HEK293 (cell line): Measurements from ENCODE around the gene PARD3.

Experiments
- CTCF ChIA-PET: fragments of 350-600 bp; formaldehyde crosslinking; extraction: SDS; loops from one replicate; lab custom pipeline; 2021; ENCODE audit warnings: antibody characterized with exemption; lab: Yijun Ruan, JAX
- POLR2A ChIA-PET: fragments of 300-600 bp; formaldehyde crosslinking; extraction: SDS; loops from one replicate; lab custom pipeline; 2020; ENCODE audit warnings: antibody characterized with exemption, inconsistent platforms; lab: Yijun Ruan, JAX
- H3K27ac ChIP-seq: fragments of 200-500 bp; sonication (Bioruptor generic); 2 replicates; pipeline ENCODE4 v1.5.1; 2014; ENCODE audit warnings: low read depth, low read length, control low read depth, inconsistent platforms; ENCODE audit errors: extremely low read depth
- H3K36me3 ChIP-seq, 2 experiments: fragments of 200-500 bp in 1 of 2; sonication (Bioruptor generic) in 1 of 2; 1 replicate in 1 of 2; 2 replicates in 1 of 2; pipeline ENCODE4 v1.5.1; 2014 to 2017; ENCODE audit warnings: inconsistent platforms in 2 of 2, low read length in 2 of 2; ENCODE audit not compliant: control insufficient read depth in 2 of 2, insufficient read depth in 1 of 2
- H3K4me1 ChIP-seq: fragments of 200-500 bp; sonication (Bioruptor generic); 2 replicates; pipeline ENCODE4 v1.5.1; 2014; ENCODE audit warnings: mild to moderate bottlenecking, low read length, inconsistent platforms; ENCODE audit not compliant: control insufficient read depth, insufficient read depth
- H3K4me3 ChIP-seq: 2 replicates; pipeline ENCODE4 v1.5.1; 2011; ENCODE audit warnings: low read depth, mild to moderate bottlenecking, control low read depth, low read length, moderate library complexity
- H3K9me3 ChIP-seq: fragments of 200-500 bp; sonication (Bioruptor generic); 2 replicates; pipeline ENCODE4 v1.5.1; 2014; ENCODE audit warnings: low read depth, low read length, inconsistent platforms; ENCODE audit not compliant: control insufficient read depth, insufficient read depth
- EGR2 ChIP-seq: fragments of 450-650 bp; formaldehyde crosslinking; IDR thresholded peaks from 2 replicates; pipeline ENCODE4 v1.5.1; 2016; ENCODE audit warnings: low read depth, missing biosample characterization, missing genetic modification characterization
- GLIS1 ChIP-seq: fragments of 450-650 bp; formaldehyde crosslinking; IDR thresholded peaks from 2 replicates; pipeline ENCODE4 v1.5.1; 2016; ENCODE audit warnings: missing biosample characterization, missing genetic modification characterization
- GLIS2 ChIP-seq: fragments of 450-650 bp; formaldehyde crosslinking; IDR thresholded peaks from 2 replicates; pipeline ENCODE4 v1.5.1; 2016; ENCODE audit warnings: missing biosample characterization, missing genetic modification characterization
- KLF1 ChIP-seq: fragments of 450-650 bp; formaldehyde crosslinking; IDR thresholded peaks from 2 replicates; pipeline ENCODE4 v1.5.1; 2016; ENCODE audit warnings: missing biosample characterization, missing genetic modification characterization
- OSR2 ChIP-seq: fragments of 450-650 bp; formaldehyde crosslinking; IDR thresholded peaks from 2 replicates; pipeline ENCODE4 v1.5.1; 2016; ENCODE audit warnings: missing biosample characterization, missing genetic modification characterization
- PRDM1 ChIP-seq: fragments of 450-650 bp; formaldehyde crosslinking; IDR thresholded peaks from 2 replicates; pipeline ENCODE4; 2016; ENCODE audit warnings: missing biosample characterization, missing genetic modification characterization
- SP7 ChIP-seq: fragments of 450-650 bp; formaldehyde crosslinking; IDR thresholded peaks from 2 replicates; pipeline ENCODE4 v1.5.1; 2016; ENCODE audit warnings: missing biosample characterization, missing genetic modification characterization
- TRIM28 ChIP-seq: IDR thresholded peaks from 2 replicates; pipeline ENCODE4 v1.6.1; 2011; ENCODE audit warnings: low read length, control low read depth, borderline replicate concordance
- ZEB2 ChIP-seq: fragments of 450-650 bp; formaldehyde crosslinking; IDR thresholded peaks from 2 replicates; pipeline ENCODE4 v1.5.1; 2016; ENCODE audit warnings: missing biosample characterization, missing genetic modification characterization
- ZFP3 ChIP-seq: fragments of 450-650 bp; formaldehyde crosslinking; IDR thresholded peaks from 2 replicates; pipeline ENCODE4 v1.5.1; 2016; ENCODE audit warnings: low read depth, missing biosample characterization, missing genetic modification characterization
- ZIC2 ChIP-seq: fragments of 450-650 bp; formaldehyde crosslinking; IDR thresholded peaks from 2 replicates; pipeline ENCODE4 v1.5.1; 2016; ENCODE audit warnings: missing biosample characterization, missing genetic modification characterization
- ZNF121 ChIP-seq: fragments of 450-650 bp; formaldehyde crosslinking; IDR thresholded peaks from 2 replicates; pipeline ENCODE4 v1.5.1; 2016; ENCODE audit warnings: missing biosample characterization, missing genetic modification characterization
- ZNF19 ChIP-seq: fragments of 450-650 bp; formaldehyde crosslinking; IDR thresholded peaks from 2 replicates; pipeline ENCODE4; 2016; ENCODE audit warnings: missing biosample characterization, missing genetic modification characterization, low read depth
- ZNF341 ChIP-seq: fragments of 450-650 bp; formaldehyde crosslinking; IDR thresholded peaks from 2 replicates; pipeline ENCODE4; 2016; ENCODE audit warnings: low read depth, missing biosample characterization, missing genetic modification characterization
- ZNF366 ChIP-seq: fragments of 450-650 bp; formaldehyde crosslinking; conservative IDR thresholded peaks from 2 replicates; pipeline ENCODE4 v1.5.1; 2016; ENCODE audit warnings: missing biosample characterization, missing genetic modification characterization
- ZNF394 ChIP-seq: fragments of 450-650 bp; formaldehyde crosslinking; IDR thresholded peaks from 2 replicates; pipeline ENCODE4 v1.5.1; 2016; ENCODE audit warnings: missing biosample characterization, missing genetic modification characterization, mild to moderate bottlenecking, moderate library complexity, borderline replicate concordance
- ZNF416 ChIP-seq: fragments of 450-650 bp; formaldehyde crosslinking; IDR thresholded peaks from 2 replicates; pipeline ENCODE4 v1.5.1; 2016; ENCODE audit warnings: missing biosample characterization, missing genetic modification characterization
- ZNF423 ChIP-seq: fragments of 450-650 bp; formaldehyde crosslinking; IDR thresholded peaks from 2 replicates; pipeline ENCODE4 v1.5.1; 2016; ENCODE audit warnings: missing biosample characterization, missing genetic modification characterization
- ZNF48 ChIP-seq: fragments of 450-650 bp; formaldehyde crosslinking; IDR thresholded peaks from 2 replicates; pipeline ENCODE4 v1.5.1; 2016; ENCODE audit warnings: missing biosample characterization, missing genetic modification characterization
- ZNF560 ChIP-seq: fragments of 450-650 bp; formaldehyde crosslinking; IDR thresholded peaks from 2 replicates; pipeline ENCODE4 v1.5.1; 2017; ENCODE audit warnings: missing biosample characterization, missing genetic modification characterization, borderline replicate concordance
- ZNF561 ChIP-seq: fragments of 450-650 bp; IDR thresholded peaks from 2 replicates; pipeline ENCODE4 v1.5.1; 2018; ENCODE audit warnings: missing biosample characterization, missing genetic modification characterization, borderline replicate concordance
- ZNF600 ChIP-seq: fragments of 450-650 bp; formaldehyde crosslinking; IDR thresholded peaks from 2 replicates; pipeline ENCODE4 v1.5.1; 2016; ENCODE audit warnings: missing biosample characterization, missing genetic modification characterization
- ZNF629 ChIP-seq: fragments of 450-650 bp; formaldehyde crosslinking; IDR thresholded peaks from 2 replicates; pipeline ENCODE4 v1.5.1; 2017; ENCODE audit warnings: missing biosample characterization, missing genetic modification characterization
- TF ChIP-seq, protein P1 (sequence below): fragments of 450-650 bp; formaldehyde crosslinking; IDR thresholded peaks from 2 replicates; pipeline ENCODE4 v1.5.1; 2016; ENCODE audit warnings: missing biosample characterization, missing genetic modification characterization, low read depth
- TF ChIP-seq, protein P2 (sequence below): fragments of 450-650 bp; formaldehyde crosslinking; IDR thresholded peaks from 2 replicates; pipeline ENCODE4 v1.5.1; 2016; ENCODE audit warnings: missing biosample characterization, missing genetic modification characterization
- TF ChIP-seq, protein P3 (sequence below): fragments of 450-650 bp; formaldehyde crosslinking; IDR thresholded peaks from 2 replicates; pipeline ENCODE4 v1.5.1; 2017; ENCODE audit warnings: missing biosample characterization, missing genetic modification characterization

Gene PARD3

DNA sequence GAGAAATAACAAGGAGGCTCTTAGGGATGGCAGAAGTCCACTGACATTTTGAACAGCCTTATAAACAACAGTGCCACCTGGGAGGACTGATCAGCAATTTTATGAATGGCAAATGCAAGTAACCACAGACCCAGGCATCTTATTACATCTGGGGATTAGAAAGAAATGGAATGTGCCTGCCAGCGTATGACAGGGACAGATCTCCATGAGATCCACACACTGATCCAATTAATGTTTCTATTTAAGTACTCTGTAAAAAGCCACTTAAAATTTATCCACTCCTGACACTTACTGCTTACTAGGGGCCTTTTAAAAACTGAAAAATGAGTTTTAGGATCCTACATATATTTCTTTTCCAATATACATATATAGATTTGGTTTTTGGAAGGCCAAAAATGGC lies 28.6 kb downstream of the PARD3 start (continued):
- TF ChIP-seq, protein P1, sequence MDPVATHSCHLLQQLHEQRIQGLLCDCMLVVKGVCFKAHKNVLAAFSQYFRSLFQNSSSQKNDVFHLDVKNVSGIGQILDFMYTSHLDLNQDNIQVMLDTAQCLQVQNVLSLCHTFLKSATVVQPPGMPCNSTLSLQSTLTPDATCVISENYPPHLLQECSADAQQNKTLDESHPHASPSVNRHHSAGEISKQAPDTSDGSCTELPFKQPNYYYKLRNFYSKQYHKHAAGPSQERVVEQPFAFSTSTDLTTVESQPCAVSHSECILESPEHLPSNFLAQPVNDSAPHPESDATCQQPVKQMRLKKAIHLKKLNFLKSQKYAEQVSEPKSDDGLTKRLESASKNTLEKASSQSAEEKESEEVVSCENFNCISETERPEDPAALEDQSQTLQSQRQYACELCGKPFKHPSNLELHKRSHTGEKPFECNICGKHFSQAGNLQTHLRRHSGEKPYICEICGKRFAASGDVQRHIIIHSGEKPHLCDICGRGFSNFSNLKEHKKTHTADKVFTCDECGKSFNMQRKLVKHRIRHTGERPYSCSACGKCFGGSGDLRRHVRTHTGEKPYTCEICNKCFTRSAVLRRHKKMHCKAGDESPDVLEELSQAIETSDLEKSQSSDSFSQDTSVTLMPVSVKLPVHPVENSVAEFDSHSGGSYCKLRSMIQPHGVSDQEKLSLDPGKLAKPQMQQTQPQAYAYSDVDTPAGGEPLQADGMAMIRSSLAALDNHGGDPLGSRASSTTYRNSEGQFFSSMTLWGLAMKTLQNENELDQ (tag by site-specific recombination), result no peak
- TF ChIP-seq EGR2 (tag by site-specific recombination), result no peak
- TF ChIP-seq KLF1 (tag by site-specific recombination), result no peak

DNA sequence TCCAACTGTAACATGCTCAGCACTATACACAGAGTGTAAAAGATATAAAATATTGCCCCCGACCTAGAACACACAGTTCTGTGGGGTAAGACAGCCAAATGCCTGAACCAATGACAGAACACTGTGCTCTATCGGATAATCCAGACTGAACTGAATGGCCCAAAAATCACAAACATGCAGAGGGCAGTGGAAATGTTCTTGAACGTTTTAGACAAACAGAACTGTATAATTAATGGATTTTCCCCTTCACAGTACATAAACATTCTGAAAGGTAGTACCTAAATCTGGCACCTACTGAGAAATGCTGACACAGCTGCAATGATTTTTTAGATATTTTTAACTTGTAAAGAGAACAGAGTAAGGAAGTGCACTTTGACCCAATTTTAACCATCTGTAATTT lies 33.4 kb downstream of the PARD3 start:
- POLR2A ChIA-PET, result no interaction called here
- CTCF ChIA-PET, result no interaction called here
- peaks cover 26% of the 10 kb centered on the region for H3K4me1 ChIP-seq

DNA sequence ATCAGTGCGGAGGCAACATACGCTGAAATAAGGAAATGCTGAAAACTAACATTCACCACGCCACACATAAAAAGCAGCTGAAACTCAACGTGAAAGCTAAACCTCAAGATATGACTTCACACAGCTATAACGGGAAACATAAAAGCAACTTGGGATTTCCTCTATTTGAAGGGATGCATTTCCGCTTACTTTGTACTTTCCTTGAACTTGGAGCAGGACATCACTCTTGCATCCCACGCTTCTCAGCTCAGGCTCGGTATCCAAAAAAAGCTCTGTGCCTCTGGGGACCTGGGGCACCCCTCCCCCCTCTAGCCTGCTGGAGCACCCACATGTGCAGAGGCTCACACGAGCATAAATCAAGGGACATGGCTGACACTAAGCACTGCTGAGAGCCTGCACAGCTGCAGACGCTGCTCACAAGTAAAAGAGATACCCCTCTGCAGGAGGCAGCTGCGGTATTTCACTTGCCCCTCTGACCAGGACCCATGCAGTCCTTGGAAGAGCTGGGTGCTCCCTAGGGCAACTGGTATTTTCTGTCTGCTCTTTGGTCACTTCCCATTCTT lies 34.2 kb downstream of the PARD3 start:
- CTCF ChIA-PET, result interaction anchor here (1.0 kb wide), 1 partner anchor 48 kb away, joined by 4 read pairs; no protein-coding TSS in a partner anchor
- Histone ChIP-seq H3K9me3 (no peaks in the 10 kb centered on the region), H3K4me1 (peaks cover 24% of the 10 kb centered on the region), H3K4me3 (no peak overlapping the region), H3K36me3 (no peaks in the 10 kb centered on the region; a peak in 1 of 3 replicates), H3K27ac (no peak overlapping the region)
- POLR2A ChIA-PET, result interaction anchor here (0.6 kb wide), 2 partner anchors 61 to 117 kb away, joined by 3 to 4 read pairs; no protein-coding TSS in a partner anchor
- peak; percentile 39; the same call in 1 of the 2 replicates for TF ChIP-seq GLIS2 (tag by site-specific recombination)
- TF ChIP-seq ZNF629, result peak; percentile 82
- TF ChIP-seq ZNF366, result 0 out of 2 replicates have a peak, but pooled peaks have one; percentile 50
- TF ChIP-seq ZNF561, result peak; percentile 34; the same call in 1 of the 2 replicates
- TF ChIP-seq, protein P2, sequence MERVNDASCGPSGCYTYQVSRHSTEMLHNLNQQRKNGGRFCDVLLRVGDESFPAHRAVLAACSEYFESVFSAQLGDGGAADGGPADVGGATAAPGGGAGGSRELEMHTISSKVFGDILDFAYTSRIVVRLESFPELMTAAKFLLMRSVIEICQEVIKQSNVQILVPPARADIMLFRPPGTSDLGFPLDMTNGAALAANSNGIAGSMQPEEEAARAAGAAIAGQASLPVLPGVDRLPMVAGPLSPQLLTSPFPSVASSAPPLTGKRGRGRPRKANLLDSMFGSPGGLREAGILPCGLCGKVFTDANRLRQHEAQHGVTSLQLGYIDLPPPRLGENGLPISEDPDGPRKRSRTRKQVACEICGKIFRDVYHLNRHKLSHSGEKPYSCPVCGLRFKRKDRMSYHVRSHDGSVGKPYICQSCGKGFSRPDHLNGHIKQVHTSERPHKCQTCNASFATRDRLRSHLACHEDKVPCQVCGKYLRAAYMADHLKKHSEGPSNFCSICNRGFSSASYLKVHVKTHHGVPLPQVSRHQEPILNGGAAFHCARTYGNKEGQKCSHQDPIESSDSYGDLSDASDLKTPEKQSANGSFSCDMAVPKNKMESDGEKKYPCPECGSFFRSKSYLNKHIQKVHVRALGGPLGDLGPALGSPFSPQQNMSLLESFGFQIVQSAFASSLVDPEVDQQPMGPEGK (tag by site-specific recombination), result peak; percentile 35
- TF ChIP-seq GLIS1 (tag by site-specific recombination), result peak; percentile 94
- peak; percentile 67 for TF ChIP-seq SP7 (tag by site-specific recombination)
- TF ChIP-seq ZNF19 (tag by site-specific recombination), result no peak
- TF ChIP-seq ZIC2 (tag by site-specific recombination), result peak; percentile 83
- TF ChIP-seq ZEB2, result 0 out of 2 replicates have a peak, but pooled peaks have one; percentile 23
- TF ChIP-seq ZNF416, result no peak
- peak; percentile 66; the same call in 1 of the 2 replicates for TF ChIP-seq ZNF394 (tag by site-specific recombination)
- TF ChIP-seq ZNF560, result no peak
- TF ChIP-seq ZFP3 (tag by site-specific recombination), result no peak
- no peak for TF ChIP-seq ZNF121 (tag by site-specific recombination)
- 0 out of 2 replicates have a peak, but pooled peaks have one; percentile 41 for TF ChIP-seq OSR2 (tag by site-specific recombination)
- 0 out of 2 replicates have a peak, but pooled peaks have one; percentile 12 for TF ChIP-seq TRIM28
- TF ChIP-seq ZNF48 (tag by site-specific recombination), result no peak
- TF ChIP-seq ZNF600 (tag by site-specific recombination), result peak; percentile 31; the same call in 1 of the 2 replicates
- peak; percentile 85 for TF ChIP-seq ZNF423 (tag by site-specific recombination)
- peak; percentile 52 for TF ChIP-seq ZNF341 (tag by site-specific recombination)

More for the DNA sequence above, 33.4 kb downstream of the PARD3 start:
- no peaks in the 10 kb centered on the region for H3K9me3 ChIP-seq
- no peaks in the 10 kb centered on the region; a peak in 1 of 3 replicates for H3K36me3 ChIP-seq
- no peak overlapping the region for H3K4me3 ChIP-seq
- TF ChIP-seq PRDM1 (tag by site-specific recombination) (no peak), SP7 (tag by site-specific recombination) (0 out of 2 replicates have a peak, but pooled peaks have one; percentile 31)
- TF ChIP-seq, protein P3, sequence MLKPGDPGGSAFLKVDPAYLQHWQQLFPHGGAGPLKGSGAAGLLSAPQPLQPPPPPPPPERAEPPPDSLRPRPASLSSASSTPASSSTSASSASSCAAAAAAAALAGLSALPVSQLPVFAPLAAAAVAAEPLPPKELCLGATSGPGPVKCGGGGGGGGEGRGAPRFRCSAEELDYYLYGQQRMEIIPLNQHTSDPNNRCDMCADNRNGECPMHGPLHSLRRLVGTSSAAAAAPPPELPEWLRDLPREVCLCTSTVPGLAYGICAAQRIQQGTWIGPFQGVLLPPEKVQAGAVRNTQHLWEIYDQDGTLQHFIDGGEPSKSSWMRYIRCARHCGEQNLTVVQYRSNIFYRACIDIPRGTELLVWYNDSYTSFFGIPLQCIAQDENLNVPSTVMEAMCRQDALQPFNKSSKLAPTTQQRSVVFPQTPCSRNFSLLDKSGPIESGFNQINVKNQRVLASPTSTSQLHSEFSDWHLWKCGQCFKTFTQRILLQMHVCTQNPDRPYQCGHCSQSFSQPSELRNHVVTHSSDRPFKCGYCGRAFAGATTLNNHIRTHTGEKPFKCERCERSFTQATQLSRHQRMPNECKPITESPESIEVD, result peak; percentile 40; the same call in 1 of the 2 replicates
- TF ChIP-seq, all 188 proteins: peak for 2
- H3K27ac ChIP-seq, result no peak overlapping the region
